Stimulated activated CD4-positive, alpha-beta T cell treated with anti-CD3 and anti-CD28 coated beads, Interleukin-15, amount 100 ng/mL, for 24 hours (primary cell): ENCODE data around the gene AMIGO2.

Experiments used
- DNase-seq: peaks from one replicate; pipeline ENCODE4 v3.0.0-alpha.2; 2020

AMIGO2 gene

DNA sequence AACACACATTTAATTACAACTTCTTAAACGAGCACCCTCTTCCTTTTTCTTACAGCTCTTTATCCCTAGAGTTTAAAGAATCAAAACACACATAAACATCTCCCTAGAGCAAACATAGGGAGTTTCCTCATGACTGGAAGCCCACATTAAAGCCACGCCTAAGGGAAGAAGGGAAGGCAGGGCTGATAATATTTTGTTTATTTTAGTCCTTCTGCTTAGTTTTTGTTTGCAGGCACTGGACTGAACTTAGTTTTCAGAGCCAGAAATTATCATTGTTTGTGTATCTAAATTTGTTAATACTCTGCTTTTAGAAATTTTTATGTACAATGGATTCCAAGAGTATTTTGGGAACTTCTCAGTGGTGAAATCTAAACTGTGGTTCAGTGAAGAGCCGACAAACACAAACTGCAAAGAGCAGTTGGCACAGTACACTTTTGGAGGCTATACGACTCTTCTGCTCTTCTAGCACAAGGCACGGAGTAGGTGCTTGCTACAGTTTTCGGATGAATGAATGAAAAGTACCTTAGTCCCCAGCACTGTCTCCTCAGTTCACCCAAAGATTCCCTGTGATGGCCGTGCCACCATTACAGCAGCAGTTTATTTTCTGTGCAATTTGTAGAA lies 17.6 kb upstream of the AMIGO2 start:
- no peak for DNase-seq

DNA sequence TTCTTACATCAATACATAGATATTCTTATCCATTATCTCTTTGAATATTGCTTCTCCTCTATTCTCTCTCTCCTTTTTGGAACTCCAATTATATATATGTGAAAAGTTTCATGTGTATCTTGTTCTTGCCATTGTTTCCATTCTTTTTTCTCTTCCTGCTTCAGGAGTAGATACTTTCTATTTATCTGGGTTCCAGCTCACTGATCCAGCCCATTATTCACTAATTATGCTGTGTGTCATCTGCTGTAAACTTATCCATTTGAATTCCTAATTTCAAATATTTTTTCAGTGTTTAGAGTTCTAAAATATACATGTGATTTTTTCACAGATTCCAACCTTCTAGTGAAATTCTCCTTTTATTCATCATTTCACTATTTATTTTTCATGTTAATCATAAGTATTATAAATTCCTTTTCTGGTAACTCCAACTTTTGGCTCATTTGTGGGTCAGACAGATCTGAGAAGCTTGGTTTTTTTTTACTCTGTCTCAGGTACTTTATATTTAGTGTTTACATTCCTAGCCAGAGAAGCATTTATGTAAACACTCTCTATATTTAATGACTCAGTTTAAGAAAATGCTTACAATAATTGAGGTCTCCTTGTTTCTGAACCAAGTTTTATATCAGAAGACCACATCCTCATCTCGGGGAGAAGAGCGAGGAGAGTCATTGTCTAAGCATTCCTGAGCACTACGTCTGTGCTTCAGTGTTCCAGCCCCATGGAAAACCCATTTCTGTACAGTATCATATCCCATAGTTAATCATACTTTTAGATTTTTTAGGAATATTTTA lies 15.9 kb upstream of the AMIGO2 start:
- DNase-seq: no peak

- DNase-seq: no peak
Measured at GRCh38 chr12:47094804-47095203, 15.0 kb upstream of the AMIGO2 start.

- DNase-seq: no peak
Measured at GRCh38 chr12:47091009-47091408, 11.2 kb upstream of the AMIGO2 start.

DNA sequence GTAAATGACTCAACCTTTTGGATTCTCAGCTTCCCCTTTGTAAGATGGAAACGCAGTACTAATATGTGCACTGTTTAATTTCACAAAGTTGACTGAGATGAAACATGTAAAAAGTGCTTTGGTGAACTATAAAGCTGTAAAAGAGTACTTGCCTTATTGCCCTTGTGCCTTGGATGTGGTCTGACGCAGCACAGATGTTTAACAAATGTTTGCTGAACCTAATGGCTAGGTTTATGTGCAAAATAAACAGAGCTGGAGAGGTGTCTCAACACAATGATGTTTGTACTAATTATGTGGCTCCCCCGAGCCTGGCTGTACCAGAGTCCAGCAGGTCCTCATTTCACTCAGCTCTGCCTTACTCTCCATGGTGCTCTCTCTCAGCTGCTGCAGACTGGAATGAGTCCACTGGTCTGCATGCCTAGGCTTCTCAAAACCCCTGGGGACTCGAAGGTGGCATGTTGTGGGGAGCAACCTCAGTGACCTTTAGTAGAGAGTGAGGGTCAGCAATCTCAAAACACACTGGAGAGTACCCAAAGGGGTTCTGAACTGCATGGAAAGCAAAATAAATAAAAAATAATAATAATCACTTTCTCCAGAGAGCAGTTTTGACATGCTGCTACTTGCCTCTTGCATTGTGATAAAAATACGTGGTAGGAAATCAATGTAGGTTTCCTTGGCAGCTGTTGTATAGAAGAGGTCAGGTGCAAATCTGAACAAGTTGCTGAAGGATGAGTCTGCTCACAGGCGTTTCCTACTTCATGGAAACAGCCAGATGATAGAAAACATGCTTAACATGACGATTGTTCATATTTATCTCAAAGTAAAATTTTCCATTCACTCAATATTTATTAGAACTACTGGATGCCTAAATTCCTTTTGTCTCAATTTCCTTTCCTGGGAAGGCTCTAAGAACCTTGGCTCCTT lies 8.5 kb upstream of the AMIGO2 start:
- no peak for DNase-seq

- DNase-seq: no peak
Measured at GRCh38 chr12:47087088-47087688, 7.4 kb upstream of the AMIGO2 start.

DNA sequence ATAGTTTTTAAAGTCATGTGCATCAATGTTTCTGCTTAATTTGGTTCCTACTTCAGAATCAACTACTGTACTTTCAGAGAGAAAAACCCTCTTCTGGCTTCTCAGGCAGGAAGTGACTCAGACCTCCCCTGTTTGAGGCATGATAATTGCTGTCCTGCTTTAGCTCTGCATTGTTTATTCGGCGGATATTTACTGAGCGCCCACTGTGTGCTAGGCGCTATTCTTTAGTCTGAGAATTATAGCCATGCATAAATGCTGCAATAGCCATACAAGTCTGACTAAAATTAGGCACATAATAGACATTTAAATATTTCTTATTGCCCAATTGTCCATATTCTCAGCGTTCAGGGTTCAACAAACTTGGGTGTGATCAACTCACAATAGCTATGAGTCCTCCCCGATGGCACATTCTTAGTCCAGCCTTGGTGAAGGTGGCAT lies 6.1 kb upstream of the AMIGO2 start:
- DNase-seq: peak; percentile 44

DNA sequence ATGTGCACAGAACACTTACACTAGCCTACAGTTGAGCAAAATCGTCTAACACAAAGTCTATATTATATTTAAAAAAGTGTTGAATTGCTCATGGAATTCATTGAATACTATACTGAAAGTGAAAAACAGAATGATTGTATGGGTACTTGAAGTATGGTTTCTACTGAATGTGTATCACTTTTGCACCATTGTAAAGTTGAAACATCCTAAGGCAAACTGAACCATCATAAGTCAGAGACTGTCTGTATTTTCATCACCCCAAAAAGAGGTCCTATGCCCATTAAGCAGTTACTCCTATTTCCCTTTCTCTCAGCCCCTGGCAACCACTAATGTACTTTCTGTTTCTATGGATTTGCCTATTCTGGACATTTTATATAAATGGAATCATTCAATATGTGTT lies 4.4 kb upstream of the AMIGO2 start:
- no peak for DNase-seq

DNA sequence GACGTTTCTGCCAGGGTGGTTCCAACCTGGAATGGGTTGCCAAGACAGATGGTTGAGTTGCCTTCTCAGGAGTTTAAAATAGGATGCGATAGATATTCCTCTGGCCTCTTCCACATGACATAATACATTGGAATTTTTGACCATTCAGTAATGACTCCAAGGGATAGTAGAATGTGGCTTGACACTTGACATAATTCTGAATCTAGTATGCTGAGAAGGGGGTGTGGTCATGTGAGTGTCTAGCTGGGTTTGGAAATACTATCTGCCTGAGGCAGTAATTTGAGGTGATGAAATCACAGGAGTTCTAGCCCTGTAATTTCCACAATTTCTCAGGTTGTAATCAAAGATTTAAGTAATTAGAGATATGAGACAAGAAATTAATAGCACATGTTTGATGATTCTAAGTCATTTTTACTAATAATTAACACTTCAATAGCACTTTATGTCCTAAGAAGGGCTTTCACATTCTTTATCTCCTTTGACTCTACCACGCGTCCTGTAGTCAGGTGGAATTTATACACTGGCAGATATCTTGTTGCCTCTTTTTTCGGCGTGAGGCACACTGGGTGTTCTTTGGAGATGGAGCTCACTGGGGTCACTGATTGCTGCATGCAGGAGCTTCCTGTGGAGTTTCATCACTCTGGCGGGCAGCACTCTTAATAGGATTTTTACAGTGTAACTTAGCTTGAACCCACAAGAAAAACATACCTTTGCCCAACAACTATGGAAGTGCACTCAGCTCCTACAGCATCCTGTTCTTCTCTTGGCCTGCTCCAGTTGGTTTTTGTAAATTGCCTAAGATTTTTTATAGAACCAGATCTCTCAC lies 3.2 kb upstream of the AMIGO2 start:
- DNase-seq: no peak

GRCh38 chr12:47082283-47082682 lies 2.5 kb upstream of the AMIGO2 start:
- no peak for DNase-seq

DNA sequence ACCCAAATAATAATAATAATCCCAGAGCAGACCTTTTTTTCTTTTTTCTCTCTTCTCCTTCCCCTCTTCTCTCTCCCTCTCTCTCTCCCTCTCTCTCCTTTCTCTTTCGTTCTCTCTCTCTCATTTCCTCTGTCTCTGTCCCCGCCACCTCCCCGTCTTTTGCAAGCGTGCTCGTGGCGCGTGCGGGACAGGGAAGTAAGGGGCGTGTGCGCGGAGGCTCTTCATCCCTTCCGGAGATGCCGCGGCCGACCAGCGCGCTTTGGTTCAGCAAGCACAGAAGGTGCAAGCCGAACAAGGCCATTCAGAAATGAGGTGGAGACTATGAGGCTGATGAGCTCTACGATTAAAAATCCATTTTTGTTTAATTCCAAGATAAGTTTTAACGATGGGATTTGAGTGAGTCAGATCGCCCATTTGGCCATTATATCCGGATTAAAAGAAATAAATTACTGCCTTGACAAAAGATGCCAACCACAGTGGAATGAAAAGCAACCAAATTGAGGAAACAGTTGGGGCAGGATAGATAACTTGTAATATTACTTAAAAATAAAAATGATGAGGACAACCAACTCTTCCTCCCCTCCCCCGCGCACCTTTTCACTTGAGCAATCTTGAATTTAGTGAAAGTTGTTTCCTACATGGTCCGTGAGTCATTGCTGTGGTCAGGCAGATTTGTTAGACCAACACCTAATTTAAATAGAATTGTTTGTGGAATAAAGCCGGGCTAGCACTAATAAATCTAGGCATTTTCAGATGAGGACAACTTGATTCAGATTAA lies 1.2 kb upstream of the AMIGO2 start:
- peak; percentile 80 for DNase-seq

DNA sequence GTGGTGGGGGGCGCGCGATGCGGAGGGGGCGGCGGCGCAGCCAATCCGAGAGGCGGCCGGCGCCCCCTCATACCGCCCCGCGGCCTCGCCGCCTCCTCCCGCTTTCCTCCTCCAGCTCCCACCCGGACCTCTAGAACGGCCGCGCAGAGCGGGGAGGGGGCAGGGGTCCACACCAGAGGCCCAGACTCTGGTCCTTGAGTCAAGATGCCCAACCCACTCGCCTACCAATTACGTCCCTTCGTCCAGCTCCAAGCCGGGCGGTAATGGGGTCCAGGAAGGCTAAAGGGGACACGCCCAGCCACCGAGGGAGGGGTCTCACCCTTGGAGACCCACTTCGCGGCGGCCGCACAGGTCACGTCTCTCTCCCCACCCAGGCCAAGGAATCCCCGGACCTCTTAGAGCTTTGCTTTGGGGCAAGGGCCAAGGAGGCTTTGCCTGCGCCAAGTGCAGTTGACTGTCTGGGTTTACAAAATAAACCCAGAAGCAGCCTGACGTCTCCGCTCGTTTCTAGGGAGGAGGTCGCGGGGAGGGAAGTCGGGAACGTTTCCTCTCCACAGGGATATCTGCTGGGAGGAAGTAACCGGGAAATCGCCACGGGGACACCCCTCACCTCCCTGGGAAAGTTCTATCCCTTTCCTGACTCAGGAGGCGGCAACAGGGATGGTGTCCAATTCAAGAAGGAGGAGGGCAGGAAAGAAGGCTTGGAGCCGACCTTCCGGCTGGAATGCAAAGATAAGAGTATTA lies 394 bp upstream of the AMIGO2 start:
- DNase-seq: peak; percentile 55

- peak; percentile 59 for DNase-seq
Measured at GRCh38 chr12:47078733-47079467, 859 bp downstream of the AMIGO2 start.

- DNase-seq: no peak
Measured at GRCh38 chr12:47078086-47078395, 1.7 kb downstream of the AMIGO2 start.

DNA sequence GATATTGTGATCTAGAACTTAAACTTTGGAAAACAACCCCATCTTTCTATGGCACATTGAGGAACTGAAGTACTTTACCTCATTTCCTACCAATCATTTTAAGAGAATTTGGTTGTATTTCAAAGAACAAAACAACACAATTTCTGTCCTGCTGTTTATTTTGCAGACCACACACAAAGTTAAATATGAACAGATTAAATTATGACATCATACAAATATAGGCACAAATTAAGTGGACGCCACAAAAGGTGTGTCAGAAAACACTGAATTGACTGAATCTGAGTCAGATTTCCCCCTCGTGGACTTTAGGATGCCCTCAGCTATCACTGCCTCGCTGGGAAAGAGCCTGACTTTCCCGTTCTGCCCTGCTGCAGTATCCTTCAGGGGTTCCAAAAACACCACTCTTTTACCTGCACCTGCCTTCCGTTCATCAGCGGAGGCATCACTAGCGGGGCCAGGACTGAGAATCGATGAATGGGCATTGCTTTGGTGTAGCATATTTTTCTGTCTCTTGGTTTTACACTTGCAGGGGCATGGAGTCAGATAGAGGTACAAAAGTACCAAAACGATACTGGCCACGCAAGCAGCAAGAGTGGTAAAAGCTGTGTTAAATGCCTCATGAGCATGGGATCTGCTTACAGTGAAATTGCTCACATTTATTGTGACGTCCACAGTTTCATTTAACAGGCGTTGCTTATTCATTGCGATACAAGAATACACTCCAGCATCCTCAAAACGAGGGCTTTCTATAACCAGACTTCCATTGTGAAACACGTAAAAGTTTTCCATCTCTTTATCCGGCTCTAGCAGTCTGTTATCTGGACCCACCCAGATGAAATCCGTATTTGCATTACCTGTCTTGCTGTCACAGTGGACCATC lies 2.3 kb downstream of the AMIGO2 start:
- DNase-seq: no peak

- DNase-seq: no peak
Measured at GRCh38 chr12:47075192-47076084, 4.3 kb downstream of the AMIGO2 start.

GRCh38 chr12:47074757-47075156 lies 5.0 kb downstream of the AMIGO2 start:
- DNase-seq: no peak

GRCh38 chr12:47073951-47074350 lies 5.8 kb downstream of the AMIGO2 start:
- no peak for DNase-seq
